ENCODE measurements around the gene RBBP4.

Gene RBBP4

DNA sequence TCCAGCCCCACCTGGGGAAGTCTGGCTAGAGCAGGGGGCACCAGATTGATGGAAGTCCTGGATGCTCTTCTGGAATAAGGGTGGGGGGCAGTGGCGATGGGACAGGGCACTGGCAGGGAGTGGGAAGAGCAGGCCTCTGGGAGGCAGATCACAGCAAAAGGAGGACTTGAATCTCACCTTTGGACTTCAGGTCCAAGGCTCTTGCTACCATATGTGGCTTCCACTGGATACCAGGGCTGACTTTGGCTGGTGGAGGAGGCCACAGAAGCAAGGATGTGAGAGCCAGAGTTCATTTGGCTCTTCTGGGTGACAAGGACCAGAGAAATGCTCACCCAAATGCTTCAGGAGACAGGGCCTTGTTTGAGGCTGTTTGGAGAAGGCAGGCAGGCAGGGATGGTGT is 67.5 kb downstream of the RBBP4 start:
- H3K79me2 ChIP-seq (ENCODE audit: control insufficient read depth, low read length) = no peaks in the 10 kb centered on the region
- H3K36me3 ChIP-seq (ENCODE audit: control insufficient read depth, low read length) = no peaks in the 10 kb centered on the region
- H3K9me2 ChIP-seq (replicated peaks; ENCODE audit: control insufficient read depth, low read length) = no peaks in the 10 kb centered on the region
- H3K27me3 ChIP-seq (ENCODE audit: control insufficient read depth, low read length) = peaks cover 8% of the 10 kb centered on the region; the same call in 1 of the 2 replicates
- H3K4me3 ChIP-seq (ENCODE audit: low read length) = no peak overlapping the region
- no peak for TF ChIP-seq EZH2phosphoT487 (IDR thresholded peaks at IDR 0.05; ENCODE audit: borderline replicate concordance, low read length)
- no peak for TF ChIP-seq CTCF (IDR thresholded peaks at IDR 0.05; ENCODE audit: low read depth, low read length, poor library complexity, severe bottlenecking)
- peaks cover 10% of the 10 kb centered on the region for H3K4me1 ChIP-seq (ENCODE audit: control insufficient read depth, low read length)
- no peak overlapping the region for H3K4me2 ChIP-seq (ENCODE audit: low read length)
- H3F3A ChIP-seq (ENCODE audit: control insufficient read depth, insufficient read depth) = no peaks in the 10 kb centered on the region
- H3K27ac ChIP-seq (ENCODE audit: low read depth, low read length) = no peak overlapping the region
- H3K9me3 ChIP-seq (ENCODE audit: control insufficient read depth, insufficient read depth, low read length) = no peaks in the 10 kb centered on the region
- H4K20me1 ChIP-seq (ENCODE audit: control insufficient read depth, insufficient read depth, low read depth, low read length) = no peaks in the 10 kb centered on the region

DNA sequence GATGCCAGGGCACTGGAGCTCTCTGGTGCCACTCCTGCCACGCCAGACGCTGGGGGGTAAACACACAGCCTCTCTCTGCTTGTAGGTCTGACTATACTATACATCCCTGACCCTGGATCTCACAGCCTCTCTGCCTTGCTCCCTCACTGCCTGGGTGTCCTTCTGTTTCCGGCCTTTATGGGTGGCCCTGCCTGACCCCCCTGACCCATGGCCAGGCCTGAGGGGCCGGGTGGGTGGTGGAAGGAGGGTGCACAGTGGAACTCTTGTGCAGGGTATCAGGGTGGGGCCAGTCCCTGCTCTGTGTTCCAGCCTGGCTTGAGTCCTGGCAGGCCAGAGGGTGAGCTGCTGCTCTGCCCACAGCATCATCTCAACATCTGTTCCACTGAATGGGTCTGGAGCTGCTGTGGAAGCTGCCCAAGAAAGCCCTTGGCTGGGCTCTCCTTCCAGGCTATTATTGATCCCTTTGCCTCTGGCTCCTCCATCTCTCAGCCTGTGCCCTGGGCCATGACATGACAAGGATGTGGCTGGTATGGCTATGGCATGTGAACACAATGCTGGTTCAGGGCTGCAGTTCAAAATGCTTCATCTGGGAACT is 68.8 kb downstream of the RBBP4 start:
- no peak for TF ChIP-seq EZH2phosphoT487 (IDR thresholded peaks at IDR 0.05; ENCODE audit: borderline replicate concordance, low read length)
- no peak overlapping the region for H3K27ac ChIP-seq (ENCODE audit: low read depth, low read length)
- no peak overlapping the region for H3K4me2 ChIP-seq (ENCODE audit: low read length)
- no peak overlapping the region for H3K4me3 ChIP-seq (ENCODE audit: low read length)
- no peaks in the 10 kb centered on the region for H3K79me2 ChIP-seq (ENCODE audit: control insufficient read depth, low read length)
- no peaks in the 10 kb centered on the region for H3F3A ChIP-seq (ENCODE audit: control insufficient read depth, insufficient read depth)
- H3K9me2 ChIP-seq (replicated peaks; ENCODE audit: control insufficient read depth, low read length) = no peaks in the 10 kb centered on the region
- H3K27me3 ChIP-seq (ENCODE audit: control insufficient read depth, low read length) = peaks cover 8% of the 10 kb centered on the region; the same call in 1 of the 2 replicates
- no peaks in the 10 kb centered on the region for H4K20me1 ChIP-seq (ENCODE audit: control insufficient read depth, insufficient read depth, low read depth, low read length)
- H3K36me3 ChIP-seq (ENCODE audit: control insufficient read depth, low read length) = no peaks in the 10 kb centered on the region
- no peaks in the 10 kb centered on the region for H3K9me3 ChIP-seq (ENCODE audit: control insufficient read depth, insufficient read depth, low read length)
- peaks cover 10% of the 10 kb centered on the region for H3K4me1 ChIP-seq (ENCODE audit: control insufficient read depth, low read length)

DNA sequence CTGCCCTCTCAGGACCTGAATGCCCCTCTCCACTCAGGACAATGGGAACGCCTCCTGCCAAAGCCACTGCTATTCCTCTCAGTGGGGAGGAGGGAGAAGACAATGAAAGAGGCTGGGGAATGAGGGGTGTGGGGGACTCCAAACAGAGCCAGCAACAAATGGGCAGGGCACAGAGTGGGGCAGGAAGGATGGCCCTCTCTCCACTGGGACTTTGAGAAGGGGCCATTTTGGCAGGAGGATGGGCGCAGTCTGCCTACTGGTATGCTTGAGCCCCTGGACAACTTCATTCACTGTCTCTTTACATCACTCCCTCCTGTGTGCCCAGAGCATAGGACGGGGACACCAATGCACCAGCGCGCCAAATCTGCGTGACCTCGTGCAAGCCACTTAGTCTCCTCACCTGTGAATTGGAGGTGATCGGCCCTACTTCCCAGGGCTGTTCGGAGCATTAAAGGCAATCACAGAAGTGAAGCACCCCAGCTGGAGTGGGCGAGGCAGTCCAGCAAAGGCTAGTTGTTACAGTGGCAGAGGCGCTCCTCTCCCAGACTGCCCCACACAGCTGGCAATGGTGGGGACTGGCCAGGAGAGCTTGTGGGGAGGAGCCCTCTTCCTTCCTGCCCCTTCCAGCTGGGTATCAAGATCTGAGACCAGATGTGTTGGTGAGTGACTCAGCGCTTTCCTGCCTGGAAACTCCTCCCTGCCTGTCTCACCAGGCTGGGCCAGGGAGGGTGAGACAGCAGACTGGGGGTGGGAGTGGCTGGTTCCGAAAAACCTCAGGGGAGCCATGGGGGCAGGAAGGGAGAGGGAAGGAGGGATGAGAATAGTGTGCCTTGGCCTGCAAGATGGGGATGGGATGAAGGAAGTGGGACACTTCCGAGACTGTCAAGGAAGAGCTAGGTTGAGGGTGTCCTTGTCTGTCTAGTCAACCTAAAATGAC is 73.9 kb downstream of the RBBP4 start:
- TF ChIP-seq EZH2phosphoT487 (IDR thresholded peaks at IDR 0.05; ENCODE audit: borderline replicate concordance, low read length) (no peak), CTCF (IDR thresholded peaks at IDR 0.05; ENCODE audit: low read depth, low read length, poor library complexity, severe bottlenecking) (no peak)
- Histone ChIP-seq H3K9me3 (ENCODE audit: control insufficient read depth, insufficient read depth, low read length) (no peaks in the 10 kb centered on the region), H3K27ac (ENCODE audit: low read depth, low read length) (no peak overlapping the region), H3K4me2 (ENCODE audit: low read length) (no peak overlapping the region), H3K9me2 (replicated peaks; ENCODE audit: control insufficient read depth, low read length) (no peaks in the 10 kb centered on the region), H3K79me2 (ENCODE audit: control insufficient read depth, low read length) (no peaks in the 10 kb centered on the region), H3K36me3 (ENCODE audit: control insufficient read depth, low read length) (no peaks in the 10 kb centered on the region), H3K4me1 (ENCODE audit: control insufficient read depth, low read length) (no peaks in the 10 kb centered on the region), H3F3A (ENCODE audit: control insufficient read depth, insufficient read depth) (no peaks in the 10 kb centered on the region), H4K20me1 (ENCODE audit: control insufficient read depth, insufficient read depth, low read depth, low read length) (no peaks in the 10 kb centered on the region), H3K27me3 (ENCODE audit: control insufficient read depth, low read length) (peaks cover 8% of the 10 kb centered on the region; the same call in 1 of the 2 replicates), H3K4me3 (ENCODE audit: low read length) (no peak overlapping the region)

DNA sequence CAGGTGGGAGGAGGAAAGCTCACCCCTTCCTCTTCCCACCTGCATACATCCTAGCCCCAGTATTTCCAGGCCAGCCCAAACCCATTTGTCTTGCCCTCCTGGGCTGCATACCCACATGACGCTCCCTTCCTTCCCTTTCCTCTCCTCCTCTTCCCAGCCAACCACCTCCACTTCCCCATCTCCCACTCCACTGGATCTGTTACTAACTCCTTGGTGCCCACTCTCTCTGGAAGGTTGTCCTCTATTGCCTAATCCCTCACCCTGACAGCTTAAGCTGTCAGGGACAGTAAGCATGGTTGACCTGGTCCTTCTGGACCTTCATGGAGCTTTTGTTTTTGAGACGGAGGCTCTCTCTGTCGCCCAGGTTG is 74.6 kb downstream of the RBBP4 start:
- no peaks in the 10 kb centered on the region for H3K36me3 ChIP-seq (ENCODE audit: control insufficient read depth, low read length)
- H3K79me2 ChIP-seq (ENCODE audit: control insufficient read depth, low read length) = no peaks in the 10 kb centered on the region
- no peak overlapping the region for H3K27ac ChIP-seq (ENCODE audit: low read depth, low read length)
- TF ChIP-seq CTCF (IDR thresholded peaks at IDR 0.05; ENCODE audit: low read depth, low read length, poor library complexity, severe bottlenecking) (no peak), EZH2phosphoT487 (IDR thresholded peaks at IDR 0.05; ENCODE audit: borderline replicate concordance, low read length) (no peak)
- no peaks in the 10 kb centered on the region for H3K9me3 ChIP-seq (ENCODE audit: control insufficient read depth, insufficient read depth, low read length)
- no peak overlapping the region for H3K4me2 ChIP-seq (ENCODE audit: low read length)
- H3K4me1 ChIP-seq (ENCODE audit: control insufficient read depth, low read length) = no peaks in the 10 kb centered on the region
- H3K4me3 ChIP-seq (ENCODE audit: low read length) = no peak overlapping the region
- H3K27me3 ChIP-seq (ENCODE audit: control insufficient read depth, low read length) = peaks cover 8% of the 10 kb centered on the region; the same call in 1 of the 2 replicates
- H3K9me2 ChIP-seq (replicated peaks; ENCODE audit: control insufficient read depth, low read length) = no peaks in the 10 kb centered on the region
- H4K20me1 ChIP-seq (ENCODE audit: control insufficient read depth, insufficient read depth, low read depth, low read length) = no peaks in the 10 kb centered on the region
- no peaks in the 10 kb centered on the region for H3F3A ChIP-seq (ENCODE audit: control insufficient read depth, insufficient read depth)
